HepG2 (cell line): ENCODE data around the gene TMEM183A. TPM values are rescaled to one million over a fixed set of nuclear protein-coding genes. Genes with fewer than 3 reads are reported as not detected.

ENCODE experiments used
- ATF7 ChIP-seq, 2 experiments: fragments of 450-650 bp in 1 of 2; sonication (generic) in 1 of 2; formaldehyde crosslinking in 1 of 2; IDR thresholded peaks; 2 replicates each; pipeline versions ENCODE4 v1.4.0 to v1.6.1; 2016 to 2020; ENCODE audit warnings: antibody characterized with exemption in 1 of 2, mild to moderate bottlenecking in 1 of 2, missing genetic modification reagents in 1 of 2
- CENPX ChIP-seq: sonication (generic); formaldehyde crosslinking; IDR thresholded peaks from 2 replicates; pipeline ENCODE4 v1.9.0; 2021; ENCODE audit warnings: mild to moderate bottlenecking, missing genetic modification reagents, moderate library complexity
- EP300 ChIP-seq, 3 experiments: sonication (generic) in 1 of 3; formaldehyde crosslinking in 1 of 3; IDR thresholded peaks; 2 replicates each; pipeline versions ENCODE4 v1.5.1 to v1.6.1; 2011 to 2020; ENCODE audit warnings: low read depth in 2 of 3, low read length in 2 of 3, borderline replicate concordance in 1 of 3, improper control_type of control experiment in 1 of 3, mild to moderate bottlenecking in 1 of 3, missing genetic modification reagents in 1 of 3, moderate library complexity in 1 of 3
- GATAD2A ChIP-seq: IDR thresholded peaks from 2 replicates; pipeline ENCODE4 v1.6.1; 2016
- KMT2B ChIP-seq: IDR thresholded peaks from 2 replicates; pipeline ENCODE4 v1.6.1; 2016; ENCODE audit warnings: missing genetic modification reagents, missing compliant biosample characterization
- SIN3A ChIP-seq: IDR thresholded peaks from 2 replicates; pipeline ENCODE4 v1.6.1; 2011; ENCODE audit warnings: low read depth, mild to moderate bottlenecking, control low read depth, low read length, borderline replicate concordance
- ZNF136 ChIP-seq: sonication (generic); formaldehyde crosslinking; IDR thresholded peaks from 2 replicates; pipeline ENCODE4 v1.8.1; 2022; ENCODE audit warnings: low read depth, mild to moderate bottlenecking, moderate library complexity, missing genetic modification reagents
- ZNF510 ChIP-seq: sonication (generic); formaldehyde crosslinking; IDR thresholded peaks from 2 replicates; pipeline ENCODE4 v1.4.0; 2020; ENCODE audit warnings: low read depth, mild to moderate bottlenecking, missing genetic modification reagents
- ZNF709 ChIP-seq: sonication (generic); formaldehyde crosslinking; IDR thresholded peaks from 2 replicates; pipeline ENCODE4 v1.5.0; 2020; ENCODE audit warnings: mild to moderate bottlenecking, missing genetic modification reagents
- polyA plus RNA-seq, 8 experiments: library from polyadenylated mRNA; depleted of rRNA in 3 of 8; stranded (reverse) in 7 of 8; unstranded in 1 of 8; fragments of >200 nt; fragmentation: Illumina TruSeq in 4 of 8; extraction: Trizol in 4 of 8; gene quantifications; 2 replicates each; pipeline versions ENCODE4 v1.2.1 to v1.2.3, GENCODE V29; 2011 to 2016; ENCODE audit warnings: low read depth in 4 of 8, missing spikeins in 1 of 8, mixed read lengths in 1 of 8; ENCODE audit not compliant: insufficient read depth in 1 of 8
- total RNA-seq, 5 experiments: library from RNA; depleted of rRNA; stranded (reverse); fragments of >200 nt; fragmentation: Illumina TruSeq; extraction: Trizol; gene quantifications; 2 replicates each; pipeline ENCODE4 v1.2.3, GENCODE V29; 2016; ENCODE audit warnings: low read depth in 1 of 5
- TF ChIP-seq, protein P1 (sequence below): sonication (generic); formaldehyde crosslinking; conservative IDR thresholded peaks from 2 replicates; pipeline ENCODE4 v1.4.0; 2020; ENCODE audit warnings: mild to moderate bottlenecking, missing genetic modification reagents, moderate library complexity
- TF ChIP-seq, protein P2 (sequence below): sonication (generic); formaldehyde crosslinking; IDR thresholded peaks from 2 replicates; pipeline ENCODE4 v1.8.1; 2022; ENCODE audit warnings: low read depth, mild to moderate bottlenecking, missing genetic modification reagents
- TF ChIP-seq, protein P3 (sequence below): sonication (generic); formaldehyde crosslinking; IDR thresholded peaks from 2 replicates; pipeline ENCODE4 v1.5.0; 2020; ENCODE audit warnings: mild to moderate bottlenecking, missing genetic modification reagents, borderline replicate concordance
- TF ChIP-seq, protein P4 (sequence below): IDR thresholded peaks from 2 replicates; pipeline ENCODE4 v1.6.1; 2016; ENCODE audit warnings: mild to moderate bottlenecking

Gene TMEM183A
- total and polyA plus RNA-seq, 2 of the 13 experiments (the other 11 are each of a cell fraction or from before 2014, with no cell fraction given) = 59.7 to 82.0 TPM

DNA sequence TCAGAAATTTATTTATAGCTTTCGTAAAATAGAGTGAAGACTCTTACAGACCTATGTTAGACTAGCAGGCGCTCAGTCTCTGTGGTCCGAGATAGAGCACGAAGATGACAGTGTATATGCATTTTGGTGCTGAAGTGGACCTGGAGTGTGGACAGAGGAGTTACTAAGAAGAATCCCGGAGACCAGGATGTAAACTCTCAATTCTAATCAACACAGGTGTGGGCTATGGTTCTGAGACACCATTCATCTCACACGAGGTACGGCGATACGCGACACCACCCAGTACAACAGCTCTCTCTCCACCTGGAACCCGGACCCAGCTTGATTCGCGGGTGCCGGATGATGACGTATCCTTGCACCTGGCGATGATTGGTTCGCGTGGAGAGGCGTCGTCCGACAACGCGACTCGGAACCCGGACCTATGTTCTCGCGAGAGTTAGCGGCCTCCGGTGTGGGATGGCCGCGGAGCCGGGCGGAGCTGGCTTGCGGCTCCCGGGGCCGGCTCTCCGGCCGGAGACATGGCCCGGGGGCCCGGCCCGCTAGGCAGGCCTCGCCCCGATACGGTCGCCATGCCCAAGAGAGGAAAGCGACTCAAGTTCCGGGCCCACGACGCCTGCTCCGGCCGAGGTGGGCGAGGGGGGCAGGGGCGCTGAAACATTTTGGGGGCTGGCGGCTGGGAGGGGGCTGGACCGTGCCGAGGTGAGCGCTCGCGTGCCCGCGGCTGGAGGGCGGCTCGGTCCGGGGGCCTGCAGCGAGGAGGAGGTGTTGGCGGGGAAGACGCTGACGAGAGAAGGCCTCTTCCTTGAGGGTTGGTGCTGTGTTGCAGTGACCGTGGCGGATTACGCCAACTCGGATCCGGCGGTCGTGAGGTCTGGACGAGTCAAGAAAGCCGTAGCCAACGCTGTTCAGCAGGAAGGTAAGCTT is at the start of gene TMEM183A (continued):
- TF ChIP-seq, protein P1, sequence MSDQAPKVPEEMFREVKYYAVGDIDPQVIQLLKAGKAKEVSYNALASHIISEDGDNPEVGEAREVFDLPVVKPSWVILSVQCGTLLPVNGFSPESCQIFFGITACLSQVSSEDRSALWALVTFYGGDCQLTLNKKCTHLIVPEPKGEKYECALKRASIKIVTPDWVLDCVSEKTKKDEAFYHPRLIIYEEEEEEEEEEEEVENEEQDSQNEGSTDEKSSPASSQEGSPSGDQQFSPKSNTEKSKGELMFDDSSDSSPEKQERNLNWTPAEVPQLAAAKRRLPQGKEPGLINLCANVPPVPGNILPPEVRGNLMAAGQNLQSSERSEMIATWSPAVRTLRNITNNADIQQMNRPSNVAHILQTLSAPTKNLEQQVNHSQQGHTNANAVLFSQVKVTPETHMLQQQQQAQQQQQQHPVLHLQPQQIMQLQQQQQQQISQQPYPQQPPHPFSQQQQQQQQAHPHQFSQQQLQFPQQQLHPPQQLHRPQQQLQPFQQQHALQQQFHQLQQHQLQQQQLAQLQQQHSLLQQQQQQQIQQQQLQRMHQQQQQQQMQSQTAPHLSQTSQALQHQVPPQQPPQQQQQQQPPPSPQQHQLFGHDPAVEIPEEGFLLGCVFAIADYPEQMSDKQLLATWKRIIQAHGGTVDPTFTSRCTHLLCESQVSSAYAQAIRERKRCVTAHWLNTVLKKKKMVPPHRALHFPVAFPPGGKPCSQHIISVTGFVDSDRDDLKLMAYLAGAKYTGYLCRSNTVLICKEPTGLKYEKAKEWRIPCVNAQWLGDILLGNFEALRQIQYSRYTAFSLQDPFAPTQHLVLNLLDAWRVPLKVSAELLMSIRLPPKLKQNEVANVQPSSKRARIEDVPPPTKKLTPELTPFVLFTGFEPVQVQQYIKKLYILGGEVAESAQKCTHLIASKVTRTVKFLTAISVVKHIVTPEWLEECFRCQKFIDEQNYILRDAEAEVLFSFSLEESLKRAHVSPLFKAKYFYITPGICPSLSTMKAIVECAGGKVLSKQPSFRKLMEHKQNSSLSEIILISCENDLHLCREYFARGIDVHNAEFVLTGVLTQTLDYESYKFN (CRISPR knock-in tag) = peak; percentile 45
- peak; percentile 83; the same call in 1 of the 2 replicates for TF ChIP-seq ZNF510 (CRISPR knock-in tag)
- peak; percentile 42; the same call in 1 of the 2 replicates for TF ChIP-seq GATAD2A (CRISPR knock-in tag)
- TF ChIP-seq, protein P2, sequence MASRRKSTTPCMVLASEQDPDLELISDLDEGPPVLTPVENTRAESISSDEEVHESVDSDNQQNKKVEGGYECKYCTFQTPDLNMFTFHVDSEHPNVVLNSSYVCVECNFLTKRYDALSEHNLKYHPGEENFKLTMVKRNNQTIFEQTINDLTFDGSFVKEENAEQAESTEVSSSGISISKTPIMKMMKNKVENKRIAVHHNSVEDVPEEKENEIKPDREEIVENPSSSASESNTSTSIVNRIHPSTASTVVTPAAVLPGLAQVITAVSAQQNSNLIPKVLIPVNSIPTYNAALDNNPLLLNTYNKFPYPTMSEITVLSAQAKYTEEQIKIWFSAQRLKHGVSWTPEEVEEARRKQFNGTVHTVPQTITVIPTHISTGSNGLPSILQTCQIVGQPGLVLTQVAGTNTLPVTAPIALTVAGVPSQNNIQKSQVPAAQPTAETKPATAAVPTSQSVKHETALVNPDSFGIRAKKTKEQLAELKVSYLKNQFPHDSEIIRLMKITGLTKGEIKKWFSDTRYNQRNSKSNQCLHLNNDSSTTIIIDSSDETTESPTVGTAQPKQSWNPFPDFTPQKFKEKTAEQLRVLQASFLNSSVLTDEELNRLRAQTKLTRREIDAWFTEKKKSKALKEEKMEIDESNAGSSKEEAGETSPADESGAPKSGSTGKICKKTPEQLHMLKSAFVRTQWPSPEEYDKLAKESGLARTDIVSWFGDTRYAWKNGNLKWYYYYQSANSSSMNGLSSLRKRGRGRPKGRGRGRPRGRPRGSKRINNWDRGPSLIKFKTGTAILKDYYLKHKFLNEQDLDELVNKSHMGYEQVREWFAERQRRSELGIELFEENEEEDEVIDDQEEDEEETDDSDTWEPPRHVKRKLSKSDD = peak; percentile 31; the same call in 1 of the 2 replicates
- TF ChIP-seq ZNF709 = peak; percentile 59; the same call in 1 of the 2 replicates
- TF ChIP-seq ZNF136 = no peak
- TF ChIP-seq SIN3A = peak; percentile 87
- TF ChIP-seq EP300 (IDR thresholded peaks at IDR 0.05; ENCODE audit: low read depth in 2 of 2, low read length in 2 of 2) = no peak
- TF ChIP-seq EP300 (CRISPR knock-in tag; IDR thresholded peaks at IDR 0.05; ENCODE audit: borderline replicate concordance) = no peak
- TF ChIP-seq ATF7 (IDR thresholded peaks at IDR 0.05) = peak; percentile 67
- TF ChIP-seq ATF7 (CRISPR knock-in tag; IDR thresholded peaks at IDR 0.05) = no peak
- no peak for TF ChIP-seq CENPX (CRISPR knock-in tag)
- TF ChIP-seq, protein P3, sequence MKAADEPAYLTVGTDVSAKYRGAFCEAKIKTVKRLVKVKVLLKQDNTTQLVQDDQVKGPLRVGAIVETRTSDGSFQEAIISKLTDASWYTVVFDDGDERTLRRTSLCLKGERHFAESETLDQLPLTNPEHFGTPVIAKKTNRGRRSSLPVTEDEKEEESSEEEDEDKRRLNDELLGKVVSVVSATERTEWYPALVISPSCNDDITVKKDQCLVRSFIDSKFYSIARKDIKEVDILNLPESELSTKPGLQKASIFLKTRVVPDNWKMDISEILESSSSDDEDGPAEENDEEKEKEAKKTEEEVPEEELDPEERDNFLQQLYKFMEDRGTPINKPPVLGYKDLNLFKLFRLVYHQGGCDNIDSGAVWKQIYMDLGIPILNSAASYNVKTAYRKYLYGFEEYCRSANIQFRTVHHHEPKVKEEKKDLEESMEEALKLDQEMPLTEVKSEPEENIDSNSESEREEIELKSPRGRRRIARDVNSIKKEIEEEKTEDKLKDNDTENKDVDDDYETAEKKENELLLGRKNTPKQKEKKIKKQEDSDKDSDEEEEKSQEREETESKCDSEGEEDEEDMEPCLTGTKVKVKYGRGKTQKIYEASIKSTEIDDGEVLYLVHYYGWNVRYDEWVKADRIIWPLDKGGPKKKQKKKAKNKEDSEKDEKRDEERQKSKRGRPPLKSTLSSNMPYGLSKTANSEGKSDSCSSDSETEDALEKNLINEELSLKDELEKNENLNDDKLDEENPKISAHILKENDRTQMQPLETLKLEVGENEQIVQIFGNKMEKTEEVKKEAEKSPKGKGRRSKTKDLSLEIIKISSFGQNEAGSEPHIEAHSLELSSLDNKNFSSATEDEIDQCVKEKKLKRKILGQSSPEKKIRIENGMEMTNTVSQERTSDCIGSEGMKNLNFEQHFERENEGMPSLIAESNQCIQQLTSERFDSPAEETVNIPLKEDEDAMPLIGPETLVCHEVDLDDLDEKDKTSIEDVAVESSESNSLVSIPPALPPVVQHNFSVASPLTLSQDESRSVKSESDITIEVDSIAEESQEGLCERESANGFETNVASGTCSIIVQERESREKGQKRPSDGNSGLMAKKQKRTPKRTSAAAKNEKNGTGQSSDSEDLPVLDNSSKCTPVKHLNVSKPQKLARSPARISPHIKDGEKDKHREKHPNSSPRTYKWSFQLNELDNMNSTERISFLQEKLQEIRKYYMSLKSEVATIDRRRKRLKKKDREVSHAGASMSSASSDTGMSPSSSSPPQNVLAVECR (CRISPR knock-in tag) = peak; percentile 84
- peak; percentile 87 for TF ChIP-seq KMT2B
- TF ChIP-seq, protein P4, sequence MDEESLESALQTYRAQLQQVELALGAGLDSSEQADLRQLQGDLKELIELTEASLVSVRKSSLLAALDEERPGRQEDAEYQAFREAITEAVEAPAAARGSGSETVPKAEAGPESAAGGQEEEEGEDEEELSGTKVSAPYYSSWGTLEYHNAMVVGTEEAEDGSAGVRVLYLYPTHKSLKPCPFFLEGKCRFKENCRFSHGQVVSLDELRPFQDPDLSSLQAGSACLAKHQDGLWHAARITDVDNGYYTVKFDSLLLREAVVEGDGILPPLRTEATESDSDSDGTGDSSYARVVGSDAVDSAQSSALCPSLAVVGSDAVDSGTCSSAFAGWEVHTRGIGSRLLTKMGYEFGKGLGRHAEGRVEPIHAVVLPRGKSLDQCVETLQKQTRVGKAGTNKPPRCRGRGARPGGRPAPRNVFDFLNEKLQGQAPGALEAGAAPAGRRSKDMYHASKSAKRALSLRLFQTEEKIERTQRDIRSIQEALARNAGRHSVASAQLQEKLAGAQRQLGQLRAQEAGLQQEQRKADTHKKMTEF (CRISPR knock-in tag) = peak; percentile 64; the same call in 1 of the 2 replicates
